Activated CD8-positive, alpha-beta memory T cell treated with anti-CD3 and anti-CD28 coated beads, Interleukin-2, amount 50 U/mL, for 24 hours (primary cell): Measurements from ENCODE around the gene RBM47.
"Not testable (repeated sequence)": the region's sequence is repeated elsewhere in the genome, so short reads cannot be mapped to it uniquely, and the experiment has no call there.

ENCODE experiments used
- DNase-seq: peaks from one replicate; pipeline ENCODE4 v3.0.0-alpha.2; 2020; ENCODE audit errors: extremely low read depth

RBM47 gene

GRCh38 chr4:40412388-40412787 lies 217.3 kb downstream of the RBM47 start:
- no peak for DNase-seq

DNA sequence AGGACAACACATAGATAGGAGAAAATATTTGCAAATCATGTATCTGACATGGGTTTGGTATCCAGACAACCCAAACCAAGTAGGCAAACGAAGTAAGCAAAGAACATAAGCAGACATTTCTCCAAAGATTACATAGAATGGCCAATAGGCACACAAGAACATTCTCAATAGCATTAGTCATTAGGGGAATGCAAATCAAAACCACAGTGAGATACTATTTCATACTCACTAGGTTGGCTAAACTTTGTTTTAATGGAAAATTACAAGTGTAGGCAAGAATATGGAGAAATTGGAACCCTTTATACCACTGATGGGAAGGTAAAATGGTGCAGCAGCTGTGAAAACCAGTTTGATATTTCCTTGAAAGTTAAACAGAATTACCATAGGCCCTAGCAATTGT lies 219.8 kb downstream of the RBM47 start:
- no peak for DNase-seq

- not testable (repeated sequence) for DNase-seq
Observed at GRCh38 chr4:40407468-40407867, 222.2 kb downstream of the RBM47 start.

DNA sequence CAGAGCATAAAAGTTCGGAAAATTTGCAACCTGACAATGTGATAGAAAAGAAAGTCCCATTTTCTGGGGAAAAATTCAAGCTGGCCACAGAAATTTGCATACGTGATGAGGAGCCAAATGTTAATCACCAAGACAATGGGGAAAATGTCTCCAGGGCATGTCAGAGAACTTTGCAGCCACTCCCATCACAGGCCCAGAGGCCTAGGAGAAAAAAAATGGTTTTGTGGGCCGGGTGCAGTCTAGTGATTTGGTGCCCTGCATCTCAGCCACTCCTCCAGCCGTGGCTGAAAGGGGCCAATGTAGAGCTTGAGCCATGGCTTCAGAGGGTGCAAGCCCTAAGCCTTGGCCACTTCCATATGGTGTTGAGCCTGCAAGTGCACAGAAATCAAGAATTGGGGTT lies 223.3 kb downstream of the RBM47 start:
- DNase-seq, result no peak

GRCh38 chr4:40405193-40405592 lies 224.5 kb downstream of the RBM47 start:
- DNase-seq, result no peak

GRCh38 chr4:40403081-40403480 lies 226.6 kb downstream of the RBM47 start:
- DNase-seq, result no peak

DNA sequence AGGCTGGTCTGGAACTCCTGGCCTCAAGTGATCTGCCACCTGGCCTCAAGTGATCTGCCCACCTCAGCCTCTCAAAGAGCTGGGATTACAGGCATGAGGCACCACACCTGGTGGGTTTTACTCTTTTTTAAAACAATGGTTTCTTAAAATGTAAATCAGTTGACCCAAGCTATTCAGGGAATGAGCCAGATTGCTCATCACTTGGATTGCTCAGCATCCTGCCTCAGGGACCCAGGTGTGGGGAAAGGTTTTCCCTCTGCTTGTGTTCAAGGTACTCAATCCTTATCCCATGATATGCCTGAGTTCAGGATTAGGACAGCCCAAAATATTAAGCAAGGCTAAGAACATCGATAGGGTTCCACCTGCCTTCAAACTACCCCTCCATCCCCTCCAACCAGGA lies 227.1 kb downstream of the RBM47 start:
- DNase-seq, result no peak

DNA sequence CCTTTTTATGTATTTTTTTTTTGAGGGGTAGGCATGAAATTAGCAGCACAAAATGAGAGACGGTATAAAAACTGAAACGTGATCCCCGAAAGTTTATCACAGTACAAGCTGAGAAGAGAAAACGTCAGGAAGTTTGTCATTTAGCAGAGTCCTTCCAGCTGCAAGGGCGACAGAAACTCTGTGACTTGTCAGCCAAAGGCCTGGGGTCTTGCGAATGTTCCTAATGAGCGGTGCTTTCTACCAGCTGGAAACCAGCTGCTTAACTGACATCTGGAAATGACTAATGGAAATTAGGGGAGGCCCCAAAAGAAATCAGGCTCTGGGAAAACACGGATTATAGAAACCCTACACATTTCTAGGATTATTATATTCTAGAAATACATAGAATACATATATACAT lies 228.0 kb downstream of the RBM47 start:
- DNase-seq, result no peak

DNA sequence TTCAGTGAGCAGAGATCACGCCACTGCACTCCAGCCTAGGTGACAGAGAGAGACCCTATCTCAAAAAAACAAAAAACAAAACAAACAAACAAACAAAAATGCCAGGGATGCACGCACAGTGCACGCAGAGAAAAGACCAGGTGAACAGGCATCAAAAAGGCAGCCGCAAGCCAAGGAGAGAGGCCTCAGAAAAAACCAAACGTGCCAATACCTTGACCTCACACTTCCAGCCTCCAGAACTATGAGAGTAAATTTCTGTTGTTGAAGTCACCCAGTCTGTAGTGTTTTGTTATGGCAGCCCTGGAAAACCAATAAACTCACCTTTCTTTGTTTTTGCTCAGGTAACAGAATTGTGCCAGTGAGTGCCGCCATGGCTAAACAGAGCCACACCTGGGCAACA lies 228.6 kb downstream of the RBM47 start:
- DNase-seq, result no peak

GRCh38 chr4:40399578-40399977 lies 230.1 kb downstream of the RBM47 start:
- no peak for DNase-seq

DNA sequence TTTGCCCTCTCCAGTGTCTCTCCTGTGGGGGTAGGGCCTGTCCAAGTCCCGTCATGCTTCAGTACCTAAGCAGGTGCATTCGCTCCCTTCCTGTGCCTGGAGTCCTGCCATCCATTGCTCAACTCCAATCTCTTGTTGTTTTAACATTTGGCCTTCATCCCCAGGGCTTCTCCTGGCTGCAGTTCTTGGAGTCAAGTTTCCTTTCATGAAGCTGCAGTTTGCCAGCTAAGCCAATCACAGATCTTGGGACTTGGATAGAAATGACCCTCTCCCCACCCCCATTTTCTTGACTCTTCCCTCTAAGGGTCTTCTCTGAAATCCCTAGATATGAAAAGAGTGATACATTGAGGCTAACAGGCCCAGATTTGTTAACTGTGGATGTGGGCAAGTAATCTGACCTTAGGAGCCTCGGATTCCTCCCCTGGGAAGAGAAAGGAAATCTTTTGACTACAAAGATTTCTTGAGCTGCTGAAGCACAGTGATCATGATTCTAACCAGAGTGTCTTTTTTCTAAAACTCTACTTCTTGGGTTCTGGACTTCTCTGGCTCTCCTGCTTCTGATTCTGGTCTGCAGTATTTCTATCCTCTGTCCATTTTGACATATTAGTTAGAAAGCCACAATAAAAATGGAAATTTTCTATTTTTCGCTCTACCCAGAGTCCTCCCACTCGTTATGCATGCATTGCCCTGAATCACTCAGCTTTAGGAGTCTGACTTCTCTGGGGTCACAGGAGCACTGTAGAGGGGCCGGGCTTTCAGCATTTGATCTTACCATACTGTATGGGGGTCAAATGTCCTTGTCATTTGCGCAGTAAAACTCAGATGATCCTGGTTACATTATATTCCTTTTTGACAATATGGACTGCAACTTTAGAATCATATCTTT lies 233.5 kb downstream of the RBM47 start:
- DNase-seq, result no peak

- no peak for DNase-seq
Observed at GRCh38 chr4:40395166-40395900, 234.3 kb downstream of the RBM47 start.

GRCh38 chr4:40394236-40394635 lies 235.4 kb downstream of the RBM47 start:
- no peak for DNase-seq

DNA sequence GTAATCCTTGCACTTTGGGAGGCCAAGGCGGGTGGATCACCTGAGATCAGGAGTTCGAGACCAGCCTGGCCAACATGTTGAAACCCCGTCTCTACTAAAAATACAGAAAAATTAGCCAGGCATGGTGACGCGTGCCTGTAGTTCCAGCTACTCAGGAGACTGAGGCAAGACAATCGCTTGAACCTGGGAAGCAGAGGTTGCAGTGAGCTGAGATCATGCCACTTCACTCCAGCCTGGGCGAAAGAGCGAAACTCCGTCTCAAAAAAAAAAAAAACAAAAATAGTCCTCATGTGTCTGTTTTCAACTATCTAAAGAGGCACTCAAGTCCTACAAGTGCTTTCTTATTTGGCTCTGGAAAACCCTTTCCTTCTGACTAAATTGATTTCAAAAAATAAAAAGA lies 237.4 kb downstream of the RBM47 start:
- DNase-seq, result not testable (repeated sequence)

GRCh38 chr4:40389986-40390385 lies 239.7 kb downstream of the RBM47 start:
- no peak for DNase-seq

DNA sequence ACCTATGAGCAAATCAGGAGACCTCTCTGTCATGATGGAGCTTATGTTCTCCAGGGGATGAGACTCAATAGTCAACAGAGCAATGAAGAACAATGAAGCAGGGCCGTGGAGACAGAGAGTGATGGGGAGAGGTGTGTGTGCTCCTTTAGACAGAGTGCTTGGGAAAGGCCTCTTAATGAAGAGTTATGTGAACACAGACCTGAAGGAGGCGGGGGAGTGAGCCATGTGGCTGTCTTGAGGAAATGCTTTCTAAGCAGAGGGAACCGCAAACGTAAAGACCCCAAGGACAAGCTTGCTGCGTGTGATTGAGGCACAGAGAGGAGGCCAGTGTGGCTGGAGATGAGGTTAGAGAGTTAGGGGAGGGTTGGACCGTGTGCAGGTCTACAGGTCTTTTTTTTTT lies 241.4 kb downstream of the RBM47 start:
- DNase-seq, result no peak

- no peak for DNase-seq
Observed at GRCh38 chr4:40380647-40381046, 249.0 kb downstream of the RBM47 start.

DNA sequence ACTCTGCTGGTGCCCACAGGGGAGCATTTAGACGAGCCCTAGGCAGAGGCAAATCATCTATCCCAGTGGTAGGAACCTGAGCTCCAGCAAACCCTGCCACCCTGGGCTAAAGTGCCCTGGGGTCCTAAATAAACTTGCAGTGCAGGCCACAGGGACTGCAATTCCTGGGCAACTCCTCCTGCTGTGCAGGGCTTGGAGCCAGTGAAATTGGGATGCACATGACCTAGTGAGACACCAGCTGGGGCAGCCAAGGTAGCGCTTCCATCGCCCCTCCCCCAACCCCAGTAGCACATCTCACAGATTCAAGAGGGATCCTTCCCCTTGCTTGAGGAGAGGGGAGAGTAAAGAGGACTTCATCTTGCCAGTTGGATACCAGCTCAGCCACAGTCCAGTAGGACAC lies 250.4 kb downstream of the RBM47 start:
- no peak for DNase-seq

- DNase-seq, result no peak
Observed at GRCh38 chr4:40378619-40379018, 251.0 kb downstream of the RBM47 start.

- DNase-seq, result no peak
Observed at GRCh38 chr4:40377512-40378365, 251.9 kb downstream of the RBM47 start.

DNA sequence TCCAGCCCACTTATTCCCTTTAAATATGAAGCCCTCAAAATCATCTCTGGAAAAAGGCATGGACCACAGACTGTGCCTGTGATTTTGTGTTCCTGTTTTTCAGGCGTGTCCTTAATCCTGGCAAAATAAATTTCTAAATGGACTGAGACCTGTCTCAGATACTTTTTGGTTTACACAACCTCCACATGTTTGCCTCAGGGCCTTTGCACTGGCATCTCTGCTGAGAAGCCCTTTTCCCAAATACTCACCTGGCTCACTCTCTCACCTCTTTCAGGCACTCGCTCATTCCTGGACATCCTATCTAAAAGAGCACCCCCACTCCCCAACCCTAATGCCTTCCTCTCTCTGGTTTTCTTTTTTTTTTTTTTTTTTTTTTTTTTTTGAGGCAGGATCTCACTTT lies 254.0 kb downstream of the RBM47 start:
- DNase-seq, result no peak

DNA sequence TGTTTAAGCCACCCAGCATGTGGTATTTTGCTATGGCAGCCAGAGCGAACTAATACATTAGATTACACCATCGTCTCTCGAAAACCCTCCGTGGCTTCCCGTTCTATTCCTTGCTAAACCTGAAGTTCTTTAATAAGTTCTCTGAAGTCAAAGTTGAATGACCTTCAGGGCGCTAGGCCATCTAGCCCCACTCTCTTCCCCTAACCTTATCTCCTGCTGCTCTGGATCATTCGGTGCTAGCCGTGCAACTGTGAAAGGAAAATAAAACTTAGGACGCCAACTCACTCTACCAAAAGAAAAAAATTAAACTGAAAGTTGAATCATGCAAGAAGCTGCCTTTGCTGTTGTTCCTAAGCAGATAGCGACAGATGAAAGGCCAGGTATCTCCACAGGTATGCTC lies 254.6 kb downstream of the RBM47 start:
- DNase-seq, result no peak
